ENCODE results near the gene SLC44A3.

SLC44A3 gene

GRCh38 chr1:94892604-94893254 lies 72.6 kb downstream of the SLC44A3 start:
- no peak overlapping the region for H3K4me3 ChIP-seq
- no peaks in the 10 kb centered on the region for H3K27me3 ChIP-seq
- no peak overlapping the region for H3K4me2 ChIP-seq
- H3K4me1 ChIP-seq = no peaks in the 10 kb centered on the region
- H3K27ac ChIP-seq = no peak overlapping the region
- H4K20me1 ChIP-seq = no peaks in the 10 kb centered on the region
- no peak for TF ChIP-seq Cebpa-rat (IDR thresholded peaks at IDR 0.05)
- no peak overlapping the region for H3K9ac ChIP-seq
- peaks cover 31% of the 10 kb centered on the region for H3K36me3 ChIP-seq
- H3K9me3 ChIP-seq = no peaks in the 10 kb centered on the region

- Histone ChIP-seq H3K9me3 (no peaks in the 10 kb centered on the region), H3K27ac (no peak overlapping the region), H3K4me2 (no peak overlapping the region), H3K4me3 (no peak overlapping the region), H4K20me1 (no peaks in the 10 kb centered on the region), H3K36me3 (peaks cover 42% of the 10 kb centered on the region), H3K27me3 (no peaks in the 10 kb centered on the region), H3K9ac (no peak overlapping the region), H3K4me1 (no peaks in the 10 kb centered on the region)
- no peak for TF ChIP-seq Cebpa-rat (IDR thresholded peaks at IDR 0.05)
Observed at GRCh38 chr1:94894630-94895029, 74.5 kb downstream of the SLC44A3 start.

GRCh38 chr1:94895518-94895917 lies 75.4 kb downstream of the SLC44A3 start:
- Histone ChIP-seq H3K4me1 (no peaks in the 10 kb centered on the region), H3K36me3 (peaks cover 48% of the 10 kb centered on the region), H4K20me1 (no peaks in the 10 kb centered on the region), H3K9me3 (no peaks in the 10 kb centered on the region), H3K9ac (no peak overlapping the region), H3K4me2 (no peak overlapping the region), H3K27me3 (no peaks in the 10 kb centered on the region), H3K27ac (no peak overlapping the region), H3K4me3 (no peak overlapping the region)
- no peak for TF ChIP-seq Cebpa-rat (IDR thresholded peaks at IDR 0.05)

GRCh38 chr1:94898491-94899385 lies 78.6 kb downstream of the SLC44A3 start:
- no peak for TF ChIP-seq Cebpa-rat (IDR thresholded peaks at IDR 0.05)
- H3K27ac ChIP-seq = no peak overlapping the region
- H3K9ac ChIP-seq = no peak overlapping the region
- H3K4me3 ChIP-seq = no peak overlapping the region
- H3K27me3 ChIP-seq = no peaks in the 10 kb centered on the region
- H4K20me1 ChIP-seq = no peaks in the 10 kb centered on the region
- no peaks in the 10 kb centered on the region for H3K4me1 ChIP-seq
- no peak overlapping the region for H3K4me2 ChIP-seq
- peaks cover 66% of the 10 kb centered on the region for H3K36me3 ChIP-seq
- no peaks in the 10 kb centered on the region for H3K9me3 ChIP-seq

- TF ChIP-seq Cebpa-rat (IDR thresholded peaks at IDR 0.05) = no peak
- Histone ChIP-seq H3K36me3 (peaks cover 62% of the 10 kb centered on the region), H3K9ac (no peak overlapping the region), H3K4me1 (no peaks in the 10 kb centered on the region), H3K27ac (no peak overlapping the region), H3K4me2 (no peak overlapping the region), H4K20me1 (0 out of 2 replicates have a peak, but pooled peaks cover 5% of the 10 kb centered on the region), H3K9me3 (no peaks in the 10 kb centered on the region), H3K4me3 (no peak overlapping the region), H3K27me3 (no peaks in the 10 kb centered on the region)
Observed at GRCh38 chr1:94899756-94900155, 79.6 kb downstream of the SLC44A3 start.

- Histone ChIP-seq H3K9me3 (no peaks in the 10 kb centered on the region), H3K27me3 (no peaks in the 10 kb centered on the region), H4K20me1 (0 out of 2 replicates have a peak, but pooled peaks cover 11% of the 10 kb centered on the region), H3K36me3 (peaks cover 44% of the 10 kb centered on the region), H3K9ac (no peak overlapping the region), H3K4me2 (no peak overlapping the region), H3K27ac (no peak overlapping the region), H3K4me3 (no peak overlapping the region), H3K4me1 (no peaks in the 10 kb centered on the region)
- no peak for TF ChIP-seq Cebpa-rat (IDR thresholded peaks at IDR 0.05)
Observed at GRCh38 chr1:94901841-94902240, 81.7 kb downstream of the SLC44A3 start.

GRCh38 chr1:94903280-94904009 lies 83.3 kb downstream of the SLC44A3 start:
- Histone ChIP-seq H4K20me1 (0 out of 2 replicates have a peak, but pooled peaks cover 11% of the 10 kb centered on the region), H3K4me3 (no peak overlapping the region), H3K27ac (no peak overlapping the region), H3K9me3 (no peaks in the 10 kb centered on the region), H3K27me3 (no peaks in the 10 kb centered on the region), H3K36me3 (peaks cover 35% of the 10 kb centered on the region), H3K9ac (no peak overlapping the region), H3K4me2 (no peak overlapping the region), H3K4me1 (no peaks in the 10 kb centered on the region)
- no peak for TF ChIP-seq Cebpa-rat (IDR thresholded peaks at IDR 0.05)

GRCh38 chr1:94905207-94905606 lies 85.0 kb downstream of the SLC44A3 start:
- no peak overlapping the region for H3K9ac ChIP-seq
- no peak overlapping the region for H3K27ac ChIP-seq
- H3K4me1 ChIP-seq = no peaks in the 10 kb centered on the region
- no peak overlapping the region for H3K4me3 ChIP-seq
- no peaks in the 10 kb centered on the region for H3K9me3 ChIP-seq
- H3K4me2 ChIP-seq = no peak overlapping the region
- H3K36me3 ChIP-seq = peaks cover 31% of the 10 kb centered on the region
- TF ChIP-seq Cebpa-rat (IDR thresholded peaks at IDR 0.05) = no peak
- 0 out of 2 replicates have a peak, but pooled peaks cover 11% of the 10 kb centered on the region for H4K20me1 ChIP-seq
- H3K27me3 ChIP-seq = no peaks in the 10 kb centered on the region

- H3K9me3 ChIP-seq = no peaks in the 10 kb centered on the region
- peaks cover 16% of the 10 kb centered on the region; the same call in 1 of the 2 replicates for H4K20me1 ChIP-seq
- no peak for TF ChIP-seq Cebpa-rat (IDR thresholded peaks at IDR 0.05)
- no peak overlapping the region for H3K27ac ChIP-seq
- no peaks in the 10 kb centered on the region for H3K27me3 ChIP-seq
- H3K9ac ChIP-seq = no peak overlapping the region
- no peaks in the 10 kb centered on the region for H3K4me1 ChIP-seq
- H3K4me3 ChIP-seq = no peak overlapping the region
- H3K36me3 ChIP-seq = peaks cover 28% of the 10 kb centered on the region
- H3K4me2 ChIP-seq = no peak overlapping the region
Observed at GRCh38 chr1:94906382-94906781, 86.2 kb downstream of the SLC44A3 start.
